Fibroblast of lung (primary cell): ENCODE data around the gene SYNPR.

ENCODE experiments used
- EZH2 ChIP-seq: IDR thresholded peaks from 2 replicates; pipeline ENCODE4 v1.5.1; 2012; ENCODE audit warnings: low read length, control low read depth, mild to moderate bottlenecking; ENCODE audit errors: missing control alignments
- TF ChIP-seq, protein P1 (sequence below), 2 donors: IDR thresholded peaks in 1 of 2; conservative IDR thresholded peaks in 1 of 2; 1 replicate in 1 of 2; 2 replicates in 1 of 2; pipeline ENCODE4 v1.5.1; 2011 to 2012; ENCODE audit warnings: low read length in 2 of 2, control low read depth in 1 of 2, inconsistent platforms in 1 of 2, low read depth in 1 of 2, mild to moderate bottlenecking in 1 of 2

DNA sequence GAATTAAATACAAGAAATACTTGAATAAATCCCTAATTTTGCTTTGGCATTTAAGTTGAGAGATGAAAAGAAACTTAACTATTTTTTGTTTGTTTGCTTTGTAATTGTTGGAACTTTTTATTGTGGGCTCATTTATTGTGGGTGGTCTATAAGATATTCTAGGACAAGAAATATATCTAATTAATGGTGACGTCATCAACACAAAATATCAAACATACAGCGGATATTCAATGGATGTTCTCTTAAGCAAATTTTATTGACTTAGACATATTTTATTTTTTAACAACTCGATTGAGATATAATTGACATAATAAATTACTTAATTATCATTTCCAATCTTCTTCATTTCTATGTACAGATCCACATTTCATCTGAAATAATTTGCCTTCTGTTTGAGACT is 30.0 kb downstream of the SYNPR start:
- TF ChIP-seq, protein P1, sequence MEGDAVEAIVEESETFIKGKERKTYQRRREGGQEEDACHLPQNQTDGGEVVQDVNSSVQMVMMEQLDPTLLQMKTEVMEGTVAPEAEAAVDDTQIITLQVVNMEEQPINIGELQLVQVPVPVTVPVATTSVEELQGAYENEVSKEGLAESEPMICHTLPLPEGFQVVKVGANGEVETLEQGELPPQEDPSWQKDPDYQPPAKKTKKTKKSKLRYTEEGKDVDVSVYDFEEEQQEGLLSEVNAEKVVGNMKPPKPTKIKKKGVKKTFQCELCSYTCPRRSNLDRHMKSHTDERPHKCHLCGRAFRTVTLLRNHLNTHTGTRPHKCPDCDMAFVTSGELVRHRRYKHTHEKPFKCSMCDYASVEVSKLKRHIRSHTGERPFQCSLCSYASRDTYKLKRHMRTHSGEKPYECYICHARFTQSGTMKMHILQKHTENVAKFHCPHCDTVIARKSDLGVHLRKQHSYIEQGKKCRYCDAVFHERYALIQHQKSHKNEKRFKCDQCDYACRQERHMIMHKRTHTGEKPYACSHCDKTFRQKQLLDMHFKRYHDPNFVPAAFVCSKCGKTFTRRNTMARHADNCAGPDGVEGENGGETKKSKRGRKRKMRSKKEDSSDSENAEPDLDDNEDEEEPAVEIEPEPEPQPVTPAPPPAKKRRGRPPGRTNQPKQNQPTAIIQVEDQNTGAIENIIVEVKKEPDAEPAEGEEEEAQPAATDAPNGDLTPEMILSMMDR (conservative IDR thresholded peaks at IDR 0.05 in 1 of 2, IDR thresholded peaks at IDR 0.05 in 1 of 2; ENCODE audit: low read depth in 1 of 2, low read length in 2 of 2): no peak
- TF ChIP-seq EZH2: no peak
